Liver (tissue), 9 donors: Measurements from ENCODE around the gene CENPC. TPM values are rescaled to one million over a fixed set of nuclear protein-coding genes. Genes with fewer than 3 reads are reported as not detected.
"Not testable (repeated sequence)": the region's sequence is repeated elsewhere in the genome, so short reads cannot be mapped to it uniquely, and the experiment has no call there.

Source experiments
- DNase-seq: peaks from one replicate; pipeline ENCODE4 v3.0.0-alpha.2; 2017; ENCODE audit warnings: low spot score
- H3K27ac ChIP-seq, 2 donors: one replicate each; pipeline ENCODE4 v1.7.0; 2013; ENCODE audit warnings: inconsistent platforms in 2 of 2, low read length in 2 of 2, control low read depth in 1 of 2, low read depth in 1 of 2, mild to moderate bottlenecking in 1 of 2
- H3K27me3 ChIP-seq, 4 donors: one replicate each; pipeline versions ENCODE4 v1.6.1 to v1.7.0; 2013; ENCODE audit warnings: low read length in 3 of 4, inconsistent platforms in 1 of 4, mild to moderate bottlenecking in 1 of 4, moderate library complexity in 1 of 4; ENCODE audit not compliant: control insufficient read depth in 4 of 4, insufficient read depth in 4 of 4
- H3K36me3 ChIP-seq, 4 donors: one replicate each; pipeline versions ENCODE4 v1.6.1 to v1.7.0; 2013; ENCODE audit warnings: low read length in 3 of 4, mild to moderate bottlenecking in 3 of 4, low read depth in 1 of 4, moderate library complexity in 1 of 4; ENCODE audit not compliant: control insufficient read depth in 4 of 4, insufficient read depth in 3 of 4
- H3K4me1 ChIP-seq, 4 donors: one replicate each; pipeline versions ENCODE4 v1.6.1 to v1.7.0; 2013; ENCODE audit warnings: low read length in 3 of 4, mild to moderate bottlenecking in 3 of 4, moderate library complexity in 1 of 4; ENCODE audit not compliant: control insufficient read depth in 4 of 4, insufficient read depth in 4 of 4
- H3K4me3 ChIP-seq, 3 donors: one replicate each; pipeline versions ENCODE4 v1.6.1 to v1.7.0; 2013; ENCODE audit warnings: low read length in 3 of 3, control low read depth in 1 of 3, low read depth in 1 of 3, mild to moderate bottlenecking in 1 of 3
- H3K9ac ChIP-seq, 2 donors: one replicate each; pipeline ENCODE4 v1.7.0; 2013; ENCODE audit warnings: low read length in 2 of 2, mild to moderate bottlenecking in 2 of 2, moderate library complexity in 2 of 2, control low read depth in 1 of 2, low read depth in 1 of 2
- H3K9me3 ChIP-seq, 4 donors: one replicate each; pipeline versions ENCODE4 v1.6.1 to v1.7.0; 2013; ENCODE audit warnings: low read length in 3 of 4; ENCODE audit not compliant: control insufficient read depth in 4 of 4
- ATF3 ChIP-seq: IDR thresholded peaks from 2 replicates; pipeline ENCODE4 v1.6.1; 2016; ENCODE audit warnings: antibody characterized with exemption
- FOXA1 ChIP-seq: IDR thresholded peaks from 2 replicates; pipeline ENCODE4 v1.6.1; 2016; ENCODE audit warnings: antibody characterized with exemption
- FOXA2 ChIP-seq: IDR thresholded peaks from 2 replicates; pipeline ENCODE4 v1.6.1; 2016; ENCODE audit warnings: antibody characterized with exemption
- GABPA ChIP-seq, 2 donors: IDR thresholded peaks in 1 of 2; conservative IDR thresholded peaks in 1 of 2; 2 replicates each; pipeline ENCODE4 v1.6.1; 2016; ENCODE audit warnings: antibody characterized with exemption in 2 of 2, mild to moderate bottlenecking in 1 of 2, moderate library complexity in 1 of 2
- HNF4A ChIP-seq, 2 donors: conservative IDR thresholded peaks; 2 replicates each; pipeline ENCODE4 v1.6.1; 2016; ENCODE audit warnings: antibody characterized with exemption in 2 of 2, mild to moderate bottlenecking in 2 of 2
- HNF4G ChIP-seq: IDR thresholded peaks from 2 replicates; pipeline ENCODE4 v1.6.1; 2016; ENCODE audit warnings: antibody characterized with exemption
- JUND ChIP-seq, 2 donors: IDR thresholded peaks; 2 replicates each; pipeline ENCODE4 v1.6.1; 2016; ENCODE audit warnings: antibody characterized with exemption in 2 of 2
- MAX ChIP-seq: IDR thresholded peaks from 2 replicates; pipeline ENCODE4 v1.6.1; 2016; ENCODE audit warnings: antibody characterized with exemption
- NR2F2 ChIP-seq: IDR thresholded peaks from 2 replicates; pipeline ENCODE4 v1.6.1; 2016; ENCODE audit warnings: antibody characterized with exemption
- RAD21 ChIP-seq, 2 donors: IDR thresholded peaks; 2 replicates each; pipeline ENCODE4 v1.6.1; 2016; ENCODE audit warnings: antibody characterized with exemption in 2 of 2, mild to moderate bottlenecking in 2 of 2
- RXRA ChIP-seq, 2 donors: IDR thresholded peaks; 2 replicates each; pipeline ENCODE4 v1.6.1; 2017 to 2018; ENCODE audit warnings: antibody characterized with exemption in 2 of 2, mild to moderate bottlenecking in 1 of 2
- TAF1 ChIP-seq: conservative IDR thresholded peaks from 2 replicates; pipeline ENCODE4 v1.6.1; 2016; ENCODE audit warnings: antibody characterized with exemption, mild to moderate bottlenecking
- YY1 ChIP-seq: IDR thresholded peaks from 2 replicates; pipeline ENCODE4 v1.6.1; 2016; ENCODE audit warnings: antibody characterized with exemption, mild to moderate bottlenecking
- WGBS: extraction: QIAGEN DNeasy Blood & Tissue Kit; methylation state at CpG from one replicate; pipeline ENCODE4 v1.1.7; 2013; 5-methylcytosine and 5-hydroxymethylcytosine counted together
- polyA plus RNA-seq, 2 donors: library from polyadenylated mRNA; stranded (reverse) in 1 of 2; unstranded in 1 of 2; fragments of 200-250 nt in 1 of 2; fragments of >200 nt in 1 of 2; fragmentation: Nextera tagmentation in 1 of 2; extraction: Ambion mirVana in 1 of 2; gene quantifications; one replicate each; pipeline versions ENCODE4 v1.2.1 to v1.2.3, GENCODE V29; 2013 to 2015
- total RNA-seq, 2 donors: library from RNA; depleted of rRNA; stranded (reverse); fragments of >200 nt; gene quantifications; one replicate each; pipeline ENCODE4 v1.2.3, GENCODE V29; 2014
- TF ChIP-seq, protein P1 (sequence below): fragments of 150-350 bp; IDR thresholded peaks from 2 replicates; pipeline ENCODE4 v1.5.1; 2017; ENCODE audit warnings: improper control_type of control experiment, low read depth, low read length; ENCODE audit not compliant: missing input control
- TF ChIP-seq, protein P2 (sequence below): IDR thresholded peaks from 2 replicates; pipeline ENCODE4 v1.6.1; 2016; ENCODE audit warnings: antibody characterized with exemption
- TF ChIP-seq, protein P3 (sequence below): IDR thresholded peaks from 2 replicates; pipeline ENCODE4 v1.6.1; 2016; ENCODE audit warnings: antibody characterized with exemption, mild to moderate bottlenecking
- donor health status: healthy.
- donor health status: healthy.
- donor health status: healthy.
- donor health status: healthy.
- donor health status: healthy.

CENPC gene
- total and polyA plus RNA-seq, 4 donors = 1.9 to 14.9 (median 9.6) TPM

DNA sequence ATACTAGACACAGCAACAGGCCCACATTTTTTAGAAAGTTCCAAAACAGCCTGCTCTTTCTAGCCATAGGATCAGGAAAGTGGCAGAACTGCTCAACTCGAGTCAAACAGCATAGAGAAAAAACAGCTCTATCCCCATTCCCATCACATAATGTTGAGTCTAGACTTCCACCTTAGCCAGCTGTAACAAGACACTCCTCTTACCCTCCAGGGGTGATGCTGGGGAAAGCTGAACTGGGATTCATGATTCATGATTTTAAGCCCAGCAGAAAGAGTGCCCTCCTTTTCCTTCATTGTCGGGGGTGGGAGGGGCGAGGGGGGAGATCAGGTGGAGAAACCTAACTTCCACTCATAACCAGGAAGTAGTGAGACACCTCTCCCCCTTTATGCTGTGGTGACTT lies 86.1 kb downstream of the CENPC start:
- H3K36me3 ChIP-seq = no peaks in the 10 kb centered on the region
- peaks cover 0 to 2% (median 0%) of the 10 kb centered on the region in 4 donors for H3K9me3 ChIP-seq
- no peak overlapping the region for H3K9ac ChIP-seq
- no peak for DNase-seq
- WGBS = 93% methylated on average over 3 of the region's 3 CpGs
- TF ChIP-seq, protein P1, sequence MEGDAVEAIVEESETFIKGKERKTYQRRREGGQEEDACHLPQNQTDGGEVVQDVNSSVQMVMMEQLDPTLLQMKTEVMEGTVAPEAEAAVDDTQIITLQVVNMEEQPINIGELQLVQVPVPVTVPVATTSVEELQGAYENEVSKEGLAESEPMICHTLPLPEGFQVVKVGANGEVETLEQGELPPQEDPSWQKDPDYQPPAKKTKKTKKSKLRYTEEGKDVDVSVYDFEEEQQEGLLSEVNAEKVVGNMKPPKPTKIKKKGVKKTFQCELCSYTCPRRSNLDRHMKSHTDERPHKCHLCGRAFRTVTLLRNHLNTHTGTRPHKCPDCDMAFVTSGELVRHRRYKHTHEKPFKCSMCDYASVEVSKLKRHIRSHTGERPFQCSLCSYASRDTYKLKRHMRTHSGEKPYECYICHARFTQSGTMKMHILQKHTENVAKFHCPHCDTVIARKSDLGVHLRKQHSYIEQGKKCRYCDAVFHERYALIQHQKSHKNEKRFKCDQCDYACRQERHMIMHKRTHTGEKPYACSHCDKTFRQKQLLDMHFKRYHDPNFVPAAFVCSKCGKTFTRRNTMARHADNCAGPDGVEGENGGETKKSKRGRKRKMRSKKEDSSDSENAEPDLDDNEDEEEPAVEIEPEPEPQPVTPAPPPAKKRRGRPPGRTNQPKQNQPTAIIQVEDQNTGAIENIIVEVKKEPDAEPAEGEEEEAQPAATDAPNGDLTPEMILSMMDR = no peak
- TF ChIP-seq, protein P2, sequence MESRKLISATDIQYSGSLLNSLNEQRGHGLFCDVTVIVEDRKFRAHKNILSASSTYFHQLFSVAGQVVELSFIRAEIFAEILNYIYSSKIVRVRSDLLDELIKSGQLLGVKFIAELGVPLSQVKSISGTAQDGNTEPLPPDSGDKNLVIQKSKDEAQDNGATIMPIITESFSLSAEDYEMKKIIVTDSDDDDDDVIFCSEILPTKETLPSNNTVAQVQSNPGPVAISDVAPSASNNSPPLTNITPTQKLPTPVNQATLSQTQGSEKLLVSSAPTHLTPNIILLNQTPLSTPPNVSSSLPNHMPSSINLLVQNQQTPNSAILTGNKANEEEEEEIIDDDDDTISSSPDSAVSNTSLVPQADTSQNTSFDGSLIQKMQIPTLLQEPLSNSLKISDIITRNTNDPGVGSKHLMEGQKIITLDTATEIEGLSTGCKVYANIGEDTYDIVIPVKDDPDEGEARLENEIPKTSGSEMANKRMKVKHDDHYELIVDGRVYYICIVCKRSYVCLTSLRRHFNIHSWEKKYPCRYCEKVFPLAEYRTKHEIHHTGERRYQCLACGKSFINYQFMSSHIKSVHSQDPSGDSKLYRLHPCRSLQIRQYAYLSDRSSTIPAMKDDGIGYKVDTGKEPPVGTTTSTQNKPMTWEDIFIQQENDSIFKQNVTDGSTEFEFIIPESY = no peak
- TF ChIP-seq GABPA (IDR thresholded peaks at IDR 0.05 in 1 of 2, conservative IDR thresholded peaks at IDR 0.05 in 1 of 2) = no peak
- TF ChIP-seq MAX = no peak
- TF ChIP-seq NR2F2 = no peak
- TF ChIP-seq RXRA (IDR thresholded peaks at IDR 0.05) = no peak
- TF ChIP-seq FOXA1 = no peak
- no peak for TF ChIP-seq YY1
- TF ChIP-seq FOXA2 = no peak
- TF ChIP-seq, protein P3, sequence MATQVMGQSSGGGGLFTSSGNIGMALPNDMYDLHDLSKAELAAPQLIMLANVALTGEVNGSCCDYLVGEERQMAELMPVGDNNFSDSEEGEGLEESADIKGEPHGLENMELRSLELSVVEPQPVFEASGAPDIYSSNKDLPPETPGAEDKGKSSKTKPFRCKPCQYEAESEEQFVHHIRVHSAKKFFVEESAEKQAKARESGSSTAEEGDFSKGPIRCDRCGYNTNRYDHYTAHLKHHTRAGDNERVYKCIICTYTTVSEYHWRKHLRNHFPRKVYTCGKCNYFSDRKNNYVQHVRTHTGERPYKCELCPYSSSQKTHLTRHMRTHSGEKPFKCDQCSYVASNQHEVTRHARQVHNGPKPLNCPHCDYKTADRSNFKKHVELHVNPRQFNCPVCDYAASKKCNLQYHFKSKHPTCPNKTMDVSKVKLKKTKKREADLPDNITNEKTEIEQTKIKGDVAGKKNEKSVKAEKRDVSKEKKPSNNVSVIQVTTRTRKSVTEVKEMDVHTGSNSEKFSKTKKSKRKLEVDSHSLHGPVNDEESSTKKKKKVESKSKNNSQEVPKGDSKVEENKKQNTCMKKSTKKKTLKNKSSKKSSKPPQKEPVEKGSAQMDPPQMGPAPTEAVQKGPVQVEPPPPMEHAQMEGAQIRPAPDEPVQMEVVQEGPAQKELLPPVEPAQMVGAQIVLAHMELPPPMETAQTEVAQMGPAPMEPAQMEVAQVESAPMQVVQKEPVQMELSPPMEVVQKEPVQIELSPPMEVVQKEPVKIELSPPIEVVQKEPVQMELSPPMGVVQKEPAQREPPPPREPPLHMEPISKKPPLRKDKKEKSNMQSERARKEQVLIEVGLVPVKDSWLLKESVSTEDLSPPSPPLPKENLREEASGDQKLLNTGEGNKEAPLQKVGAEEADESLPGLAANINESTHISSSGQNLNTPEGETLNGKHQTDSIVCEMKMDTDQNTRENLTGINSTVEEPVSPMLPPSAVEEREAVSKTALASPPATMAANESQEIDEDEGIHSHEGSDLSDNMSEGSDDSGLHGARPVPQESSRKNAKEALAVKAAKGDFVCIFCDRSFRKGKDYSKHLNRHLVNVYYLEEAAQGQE = no peak
- TF ChIP-seq TAF1 = no peak
- TF ChIP-seq JUND (IDR thresholded peaks at IDR 0.05) = no peak
- no peak for TF ChIP-seq HNF4G
- TF ChIP-seq HNF4A (conservative IDR thresholded peaks at IDR 0.05) = no peak
- no peaks in the 10 kb centered on the region for H3K27me3 ChIP-seq
- no peak overlapping the region for H3K4me3 ChIP-seq
- H3K27ac ChIP-seq = no peak overlapping the region
- no peaks in the 10 kb centered on the region for H3K4me1 ChIP-seq

DNA sequence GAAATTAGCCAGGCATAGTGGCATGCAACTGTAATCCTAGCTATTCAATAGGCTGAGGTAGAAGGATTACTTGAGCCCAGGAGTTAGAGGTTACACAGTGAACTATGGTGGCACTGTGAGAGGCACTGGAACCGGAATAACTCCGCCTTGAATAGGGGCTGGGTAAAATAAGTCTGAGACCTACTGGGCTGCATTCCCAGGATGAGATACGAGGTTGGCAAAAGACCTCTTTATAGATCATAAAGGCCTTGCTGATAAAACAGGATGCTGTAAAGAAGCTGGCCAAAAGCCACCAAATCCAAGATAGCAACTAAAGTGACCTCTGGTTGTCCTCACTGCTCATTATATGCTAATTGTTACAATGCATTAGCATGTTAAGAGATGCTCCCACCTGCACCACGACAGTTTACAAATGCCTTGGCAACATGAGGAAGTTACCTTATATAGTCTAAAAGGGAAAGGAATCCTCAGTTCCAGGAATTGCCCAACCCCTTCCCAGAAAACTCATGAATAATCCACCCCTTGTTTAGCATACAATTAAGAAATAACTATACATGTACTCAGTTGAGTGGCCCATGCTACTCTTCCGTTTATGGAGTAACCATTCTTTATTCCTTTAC lies 88.6 kb downstream of the CENPC start:
- WGBS = 79% methylated on average over 5 of the region's 5 CpGs
- no peaks in the 10 kb centered on the region for H3K36me3 ChIP-seq

DNA sequence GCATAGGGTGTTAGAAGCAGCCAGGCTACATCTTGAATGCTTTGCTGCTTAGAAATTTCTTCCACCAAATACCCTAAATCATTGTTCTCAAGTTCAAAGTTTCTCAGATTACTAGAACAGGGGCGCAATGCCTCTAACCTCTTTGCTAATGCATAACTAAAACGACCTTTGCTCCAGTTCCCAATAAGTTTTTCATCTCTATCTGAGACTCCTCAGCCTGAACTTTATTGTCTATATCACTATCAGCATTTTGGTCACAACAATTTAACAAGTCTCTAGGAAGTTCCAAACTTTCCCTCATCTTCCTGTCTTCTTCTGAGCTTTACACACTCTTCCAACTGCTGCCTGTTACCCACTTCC lies 92.5 kb downstream of the CENPC start:
- H3K4me3 ChIP-seq, H3K27ac ChIP-seq, H3K36me3 ChIP-seq, H3K4me1 ChIP-seq, H3K9ac ChIP-seq, H3K27me3 ChIP-seq, H3K9me3 ChIP-seq, DNase-seq: not testable (repeated sequence)
- 69% methylated on average over 2 of the region's 2 CpGs for WGBS

More for the DNA sequence above, 88.6 kb downstream of the CENPC start:
- Histone ChIP-seq H3K4me3 (no peak overlapping the region), H3K9ac (no peak overlapping the region), H3K4me1 (no peaks in the 10 kb centered on the region), H3K27ac (no peak overlapping the region), H3K9me3 (peaks cover 0 to 2% (median 0%) of the 10 kb centered on the region in 4 donors), H3K27me3 (no peaks in the 10 kb centered on the region)
- DNase-seq = no peak
- TF ChIP-seq RXRA (IDR thresholded peaks at IDR 0.05) = no peak
- TF ChIP-seq TAF1 = no peak
- no peak for TF ChIP-seq ATF3
- TF ChIP-seq JUND (IDR thresholded peaks at IDR 0.05) = no peak
- TF ChIP-seq RAD21 (IDR thresholded peaks at IDR 0.05) = no peak
